HG03175 (cell line): ENCODE data around the gene MCEE.
"Not testable (repeated sequence)": the region's sequence is repeated elsewhere in the genome, so short reads cannot be mapped to it uniquely, and the experiment has no call there.

Experiments
- ATAC-seq: cut with Tn5 transposase; IDR thresholded peaks from one replicate; pipeline ENCODE4 v1.9.1; 2021; ENCODE audit warnings: mild to moderate bottlenecking, moderate library complexity; ENCODE audit not compliant: unreplicated experiment

MCEE gene

DNA sequence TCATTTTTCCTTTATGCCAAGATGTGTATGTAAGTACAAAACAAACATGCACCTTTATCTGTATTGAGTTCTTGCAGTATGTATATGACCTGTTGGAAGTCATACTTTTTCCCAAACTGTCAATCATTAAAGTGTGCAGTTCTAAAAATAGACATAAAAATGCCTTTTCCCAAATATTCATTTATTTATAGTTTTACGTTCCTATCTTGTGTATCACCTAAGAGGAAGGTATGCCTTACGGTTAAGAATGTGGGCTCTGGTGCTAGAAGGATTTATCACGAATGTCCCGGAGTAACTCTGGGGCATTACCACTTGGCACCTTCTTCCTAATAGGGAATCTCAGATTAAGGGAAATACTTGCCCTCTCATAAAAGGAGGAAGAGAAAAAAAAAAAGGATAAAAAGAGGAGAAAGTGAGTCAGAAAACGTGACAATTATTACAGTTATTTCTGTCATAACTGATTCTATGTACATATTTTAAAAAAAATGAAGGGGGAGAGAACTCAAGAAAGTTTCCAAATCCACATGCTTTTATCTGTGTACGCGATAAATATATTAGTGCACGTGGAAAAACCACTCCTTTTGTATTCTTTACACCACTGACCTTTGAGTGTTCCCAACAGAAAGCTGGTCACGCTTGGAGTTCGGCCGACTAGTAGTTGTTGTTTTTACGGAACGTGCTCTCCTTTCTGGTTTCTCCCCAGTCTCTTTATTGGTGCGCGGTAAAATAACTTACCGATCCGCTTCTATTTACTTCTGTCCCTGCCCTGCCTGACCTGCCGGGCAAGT lies 721 bp downstream of the MCEE start:
- ATAC-seq, result no peak

DNA sequence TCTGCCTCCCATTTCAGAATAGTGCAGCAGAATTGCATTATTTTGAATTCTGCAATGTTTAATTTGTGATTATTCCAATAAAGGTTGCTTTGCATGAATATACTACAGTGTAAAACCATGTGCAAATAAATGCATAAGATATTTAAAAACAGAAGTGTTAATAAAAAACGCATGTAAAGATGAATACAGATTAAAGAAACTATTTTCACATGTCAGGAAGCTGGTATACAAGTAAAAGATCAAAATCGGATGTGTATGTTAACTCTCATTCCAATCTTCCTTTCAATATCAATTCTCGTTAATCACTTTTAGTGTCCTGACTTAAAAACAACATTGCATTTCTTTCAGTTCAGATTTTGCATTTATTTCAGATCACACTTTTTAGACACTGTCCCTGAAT lies 3.1 kb downstream of the MCEE start:
- ATAC-seq, result no peak

DNA sequence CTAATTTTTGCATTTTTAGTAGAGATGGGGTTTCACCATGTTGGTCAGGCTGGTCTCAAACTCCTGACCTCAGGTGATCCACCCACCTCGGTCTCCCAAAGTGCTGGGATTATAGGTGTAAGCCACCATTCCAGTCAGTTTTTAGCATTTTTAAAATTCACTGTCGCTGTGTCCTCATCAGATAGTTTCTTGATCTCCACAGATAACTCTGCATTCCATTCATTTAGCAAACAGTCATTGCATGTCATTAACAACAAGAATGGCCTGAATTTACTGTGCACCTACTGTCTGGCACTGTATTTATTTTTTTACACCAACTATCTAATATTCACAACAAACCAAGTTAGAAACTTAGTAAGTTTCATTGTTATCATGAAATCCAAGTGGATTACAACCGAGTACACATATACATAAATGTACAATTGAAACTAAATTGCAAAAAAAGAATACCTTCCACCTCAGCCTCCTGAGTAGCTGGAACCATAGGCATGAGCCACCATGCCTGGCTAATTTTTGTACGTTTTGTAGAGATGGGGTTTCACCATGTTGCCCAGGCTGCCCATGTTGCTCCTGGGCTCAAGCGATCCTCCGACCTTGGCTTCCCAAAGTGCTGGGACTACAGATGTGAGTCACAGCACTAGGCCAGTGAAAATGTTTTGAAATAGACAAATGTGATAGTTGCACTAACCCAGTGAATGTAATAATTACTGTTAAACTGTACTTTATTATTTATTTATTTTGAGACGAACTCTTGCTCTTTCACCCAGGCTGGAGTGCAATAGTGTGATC lies 4.3 kb downstream of the MCEE start:
- no peak for ATAC-seq

DNA sequence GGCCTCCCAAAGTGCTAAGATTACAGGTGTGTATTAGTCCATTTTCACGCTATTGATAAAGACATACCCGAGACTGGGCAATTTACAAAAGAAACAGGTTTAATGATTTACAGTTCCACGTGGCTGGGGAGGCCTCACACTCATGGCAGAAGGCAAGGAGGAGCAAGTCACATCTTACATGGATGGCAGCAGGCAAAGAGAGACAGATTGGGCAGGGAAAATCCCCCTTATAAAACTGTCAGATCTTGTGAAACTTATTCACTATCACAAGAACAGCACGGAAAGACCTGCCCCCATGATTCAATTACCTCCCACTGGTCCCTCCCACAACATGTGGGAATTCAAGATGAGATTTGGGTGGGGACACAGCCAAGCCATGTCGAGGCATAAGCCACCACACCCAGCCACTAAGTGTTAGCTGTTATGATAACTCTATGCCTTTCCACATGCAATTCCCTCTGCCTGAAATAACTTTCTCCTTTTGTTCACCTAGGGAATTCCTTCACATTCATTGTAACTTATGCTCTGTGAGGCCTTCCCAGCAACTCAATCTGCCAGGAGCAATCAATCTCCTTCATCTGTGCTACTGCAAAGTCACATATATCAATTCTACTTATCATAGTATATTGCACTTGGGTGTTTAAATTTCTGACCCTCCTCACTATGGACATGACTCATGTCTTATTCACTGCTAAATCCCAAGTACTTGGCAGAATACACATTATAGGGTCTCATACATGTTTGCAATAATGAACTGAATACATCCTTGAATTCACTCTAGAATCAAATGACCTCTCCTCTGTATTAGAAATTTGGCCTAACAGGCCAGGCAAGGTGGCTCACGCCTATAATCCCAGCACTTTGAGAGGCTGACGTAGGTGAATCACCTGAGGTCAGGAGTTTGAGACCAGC lies 7.4 kb downstream of the MCEE start:
- ATAC-seq, result no peak

DNA sequence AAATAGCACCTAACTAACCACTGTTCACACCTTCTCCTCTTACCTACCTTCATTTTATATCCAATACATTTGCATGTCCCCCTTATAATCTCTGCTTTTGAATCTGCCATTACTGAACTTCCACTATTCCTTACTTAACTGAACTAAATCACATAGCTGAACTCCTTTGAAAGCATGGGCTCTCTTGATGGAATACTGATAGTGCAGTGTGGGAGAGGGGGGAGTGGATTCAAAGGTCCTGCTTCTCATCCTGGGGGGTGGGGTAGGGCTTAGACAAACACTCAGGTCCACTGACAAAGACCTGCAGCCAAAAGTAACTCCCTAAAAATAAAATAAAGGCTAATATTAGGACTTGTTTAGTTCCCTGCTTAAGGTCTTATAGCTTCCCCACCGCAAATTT lies 8.6 kb downstream of the MCEE start:
- no peak for ATAC-seq

DNA sequence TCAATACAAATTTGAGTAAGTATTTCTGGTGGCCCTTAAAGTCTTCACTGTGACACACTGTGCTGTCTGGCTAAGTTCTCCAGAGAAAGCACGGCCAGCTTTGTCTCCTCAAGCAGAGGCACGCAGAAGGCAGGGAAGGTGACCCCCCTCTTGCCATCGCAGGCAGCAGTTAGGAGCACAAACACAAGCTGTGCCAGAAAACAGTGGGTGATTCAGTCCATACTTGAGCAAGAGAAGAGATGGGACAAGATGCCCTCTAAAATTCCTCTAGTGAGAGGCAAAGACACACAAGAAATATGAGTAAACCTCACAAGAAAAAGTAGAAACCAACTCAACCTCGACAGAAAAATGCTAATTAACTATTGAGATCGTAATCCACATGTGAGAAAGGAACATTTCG lies 9.8 kb downstream of the MCEE start:
- no peak for ATAC-seq

DNA sequence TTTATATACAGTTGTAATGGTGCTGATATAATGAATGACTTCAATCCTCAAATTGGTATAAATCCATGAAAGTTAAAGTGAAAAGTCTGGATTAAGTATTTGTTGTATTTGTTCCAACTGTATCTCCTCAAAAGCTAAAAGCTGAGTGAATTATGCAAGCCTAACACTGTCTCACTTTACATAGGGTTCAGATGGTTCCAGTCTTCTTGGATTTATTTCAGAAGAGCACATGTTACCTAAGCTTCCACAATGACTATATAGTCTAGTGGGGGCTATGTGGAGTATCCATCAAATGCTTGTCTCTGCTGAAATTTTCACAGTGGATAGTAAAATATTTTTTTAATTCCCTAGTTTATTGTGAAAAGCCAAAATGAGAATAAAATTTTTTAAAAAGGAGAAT lies 13.0 kb downstream of the MCEE start:
- ATAC-seq, result no peak

DNA sequence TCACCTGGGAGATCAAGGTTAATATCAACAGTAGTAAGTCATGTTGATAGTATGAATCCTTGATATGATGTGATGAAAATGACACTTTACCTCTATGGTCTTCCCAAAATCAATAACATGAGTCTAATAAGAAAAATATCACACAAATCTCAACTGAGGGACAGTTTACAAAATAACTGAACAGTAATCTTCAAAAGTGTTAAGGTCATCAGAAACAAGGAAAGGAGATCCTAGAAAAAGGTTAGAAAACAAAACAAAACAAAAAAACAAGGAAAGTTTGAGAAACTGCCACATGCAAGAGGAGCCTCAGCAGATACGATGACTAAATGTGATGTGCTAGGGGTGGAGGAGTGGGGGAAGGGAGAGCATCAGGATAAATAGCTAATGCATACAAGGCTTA lies 16.2 kb downstream of the MCEE start:
- ATAC-seq, result no peak

DNA sequence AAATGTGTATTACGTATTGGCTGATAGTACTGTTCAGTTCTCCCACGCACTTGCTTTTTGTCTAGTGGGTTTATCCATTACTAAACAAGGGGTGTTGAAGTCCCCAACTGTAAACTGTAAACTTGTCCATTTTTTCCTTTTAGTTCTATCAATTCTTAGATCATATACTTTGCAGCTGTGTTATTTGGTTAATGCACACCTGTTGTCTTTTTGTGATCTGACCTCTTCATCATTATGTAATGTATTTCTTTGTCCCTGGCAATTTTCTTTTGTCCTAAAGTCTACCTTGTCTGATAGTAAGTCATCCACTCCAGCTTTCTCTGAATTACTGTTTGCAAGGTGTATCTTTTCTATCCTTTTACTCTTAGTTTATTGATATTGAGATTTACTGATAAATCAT lies 21.9 kb downstream of the MCEE start:
- no peak for ATAC-seq

DNA sequence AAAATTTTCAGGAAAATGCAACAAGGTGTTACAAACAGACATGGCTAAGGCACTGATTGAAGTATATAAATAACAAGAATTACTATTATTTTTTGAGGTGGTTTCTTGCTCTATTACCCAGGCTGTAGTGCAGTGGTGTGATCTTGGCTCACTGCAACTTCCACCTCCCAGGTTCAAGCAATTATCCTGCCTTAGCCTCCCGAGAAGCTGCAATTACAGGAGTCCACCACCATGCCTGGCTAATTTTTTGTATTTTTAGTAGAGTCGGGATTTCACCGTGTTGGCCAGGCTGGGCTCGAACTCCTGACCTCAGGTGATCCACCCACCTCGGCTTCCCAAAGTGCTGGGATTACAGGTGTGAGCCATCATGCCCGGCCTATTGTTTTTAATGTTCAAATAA lies 23.6 kb downstream of the MCEE start:
- not testable (repeated sequence) for ATAC-seq

DNA sequence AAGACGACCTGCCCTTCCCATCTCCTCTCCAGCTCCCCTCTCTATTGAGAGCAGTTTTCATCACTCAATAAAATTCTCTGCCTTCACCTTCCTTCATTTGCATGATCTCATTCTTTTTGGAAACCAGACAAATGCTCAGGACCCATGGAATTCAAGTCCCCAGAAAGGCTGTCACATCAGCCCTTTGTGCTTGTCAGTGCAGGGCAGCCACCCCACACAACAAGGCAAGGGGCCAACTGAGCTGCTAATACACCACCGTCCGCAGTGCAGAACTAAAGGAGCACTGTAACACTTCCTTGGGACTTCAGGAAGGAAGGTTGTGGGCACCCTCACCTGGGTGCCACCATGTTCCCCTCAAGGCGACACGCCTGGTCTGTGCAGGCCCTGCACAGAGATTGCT lies 26.2 kb downstream of the MCEE start:
- no peak for ATAC-seq

DNA sequence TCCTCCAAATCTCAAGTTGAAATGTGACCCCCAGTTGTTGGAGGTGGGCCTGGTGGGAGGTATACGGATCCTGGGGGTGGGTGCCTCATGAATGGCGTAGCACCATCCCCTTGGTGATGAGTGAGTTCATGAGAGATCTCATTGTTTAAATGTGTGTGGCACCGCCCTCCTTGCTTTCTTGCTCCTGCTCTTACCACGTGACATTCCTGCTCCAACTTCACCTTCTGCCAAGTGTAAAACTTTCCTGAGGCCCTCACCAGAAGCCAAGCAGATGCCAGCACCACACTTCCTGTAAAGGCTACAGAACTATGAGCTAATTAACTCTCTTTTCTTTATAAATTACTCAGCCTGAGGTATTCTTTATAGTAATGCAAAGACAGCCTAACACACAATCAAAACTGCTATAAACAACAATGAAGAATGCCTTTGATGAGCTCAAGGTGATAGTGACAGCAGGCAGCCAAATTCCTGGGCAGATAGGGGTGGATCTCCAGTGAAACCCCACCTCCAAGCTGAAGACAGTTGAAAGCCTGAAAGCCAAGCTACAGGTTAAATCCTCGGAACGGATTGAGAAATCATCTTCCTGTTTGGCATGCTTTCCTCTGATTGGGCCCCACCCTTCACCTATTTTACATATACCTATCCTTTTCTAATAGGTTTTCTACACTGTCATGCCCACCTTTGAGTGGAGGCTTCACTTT lies 26.9 kb downstream of the MCEE start:
- no peak for ATAC-seq

DNA sequence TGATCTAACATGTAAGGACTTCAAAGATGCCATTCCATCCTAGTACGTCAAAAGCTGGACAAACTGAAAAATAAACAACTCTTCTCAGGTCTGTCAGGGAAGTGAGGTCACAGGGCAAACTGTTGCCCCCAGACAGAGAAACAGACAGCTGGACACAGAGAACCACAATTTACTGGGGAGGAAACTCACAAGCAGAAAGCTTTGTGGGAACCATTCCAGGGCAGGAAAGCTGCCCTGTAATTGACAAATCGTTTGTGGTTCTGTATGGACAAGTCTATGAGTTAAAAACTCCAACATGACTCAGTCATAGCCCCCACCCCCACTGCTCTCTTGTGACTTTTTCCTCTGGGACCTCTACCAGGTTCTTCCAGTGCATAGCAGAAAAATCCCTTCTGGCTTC lies 28.4 kb downstream of the MCEE start:
- ATAC-seq, result no peak

DNA sequence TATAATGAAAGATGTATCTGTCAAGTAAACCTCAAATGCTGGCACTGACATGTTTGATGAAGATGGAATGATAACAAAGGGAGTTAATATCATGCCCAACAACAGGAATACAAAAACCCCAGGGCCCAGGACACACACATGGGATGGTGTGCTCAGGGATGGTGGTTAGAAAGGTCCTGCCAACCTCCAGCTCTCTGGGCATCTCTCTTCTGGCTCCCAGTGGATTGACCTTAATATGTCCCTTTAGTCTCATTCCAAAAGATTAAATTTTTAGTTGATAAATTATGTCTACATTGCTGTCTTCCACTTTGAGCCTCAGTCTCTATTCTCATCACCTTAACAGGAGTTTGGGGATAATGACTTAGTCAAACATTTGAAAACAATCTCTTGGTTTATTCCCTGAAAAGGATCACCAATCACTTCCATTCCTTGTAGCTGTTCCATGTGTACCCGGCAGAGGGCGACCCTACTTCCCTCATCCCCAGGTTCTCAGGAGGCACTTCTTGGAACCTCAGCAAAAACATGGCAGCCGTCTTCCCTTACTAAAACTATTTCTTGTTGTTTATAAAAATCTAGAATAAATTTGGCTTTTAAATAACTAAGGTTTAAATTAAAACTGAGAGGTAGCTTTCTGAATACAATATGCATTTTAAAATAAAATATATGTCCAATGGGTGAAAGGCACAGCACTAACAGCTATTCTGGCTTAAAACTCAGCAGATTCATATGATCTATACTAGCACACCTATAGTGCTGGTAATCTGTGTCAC lies 29.6 kb downstream of the MCEE start:
- peak; percentile 49 for ATAC-seq

DNA sequence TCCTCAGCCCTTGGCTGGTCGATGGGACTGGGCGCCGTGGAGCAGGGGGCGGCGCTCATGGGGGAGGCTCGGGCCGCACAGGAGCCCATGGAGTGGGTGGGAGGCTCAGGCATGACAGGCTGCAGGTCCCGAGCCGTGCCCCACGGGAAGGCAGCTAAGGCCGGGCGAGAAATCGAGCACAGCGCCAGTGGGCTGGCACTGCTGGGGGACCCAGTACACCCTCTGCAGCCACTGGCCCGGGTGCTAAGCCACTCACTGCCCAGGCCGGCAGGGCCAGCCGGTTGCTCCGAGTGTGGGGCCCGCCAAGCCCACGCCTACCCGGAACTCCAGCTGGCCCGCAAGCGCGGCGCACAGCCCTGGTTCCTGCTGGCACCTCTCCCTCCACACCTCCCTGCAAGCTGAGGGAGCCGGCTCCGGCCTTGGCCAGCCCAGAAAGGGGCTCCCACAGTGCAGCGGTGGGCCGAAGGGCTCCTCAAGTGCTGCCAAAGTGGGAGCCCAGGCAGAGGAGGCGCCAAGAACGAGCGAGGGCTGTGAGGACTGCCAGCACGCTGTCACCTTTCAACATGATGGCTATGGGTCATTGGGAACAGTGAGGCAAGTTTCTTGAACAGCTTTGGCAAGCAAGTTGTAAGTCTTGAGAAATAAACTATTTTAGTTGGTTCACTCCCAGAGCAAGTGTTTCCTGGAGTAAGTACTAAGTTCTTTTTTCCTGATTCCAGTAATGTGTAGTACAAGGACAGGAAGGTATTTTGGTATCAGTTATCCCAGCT lies 37.4 kb downstream of the MCEE start:
- not testable (repeated sequence) for ATAC-seq

DNA sequence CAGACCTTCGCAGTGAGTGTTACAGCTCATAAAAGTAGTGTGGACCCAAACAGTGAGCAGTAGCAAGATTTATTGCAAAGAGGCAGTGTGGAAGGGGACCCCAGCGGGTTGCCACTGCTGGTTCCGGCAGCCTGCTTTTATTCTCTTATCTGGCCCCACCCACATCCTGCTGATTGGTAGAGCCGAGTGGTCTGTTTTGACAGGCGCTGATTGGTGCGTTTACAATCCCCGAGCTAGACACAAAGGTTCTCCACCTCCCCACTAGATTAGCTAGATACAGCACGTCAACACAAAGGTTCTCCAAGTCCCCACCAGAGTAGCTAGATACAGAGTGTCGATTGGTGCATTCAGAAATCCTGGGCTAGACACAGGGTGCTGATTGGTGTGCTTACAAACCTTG lies 38.2 kb downstream of the MCEE start:
- not testable (repeated sequence) for ATAC-seq

DNA sequence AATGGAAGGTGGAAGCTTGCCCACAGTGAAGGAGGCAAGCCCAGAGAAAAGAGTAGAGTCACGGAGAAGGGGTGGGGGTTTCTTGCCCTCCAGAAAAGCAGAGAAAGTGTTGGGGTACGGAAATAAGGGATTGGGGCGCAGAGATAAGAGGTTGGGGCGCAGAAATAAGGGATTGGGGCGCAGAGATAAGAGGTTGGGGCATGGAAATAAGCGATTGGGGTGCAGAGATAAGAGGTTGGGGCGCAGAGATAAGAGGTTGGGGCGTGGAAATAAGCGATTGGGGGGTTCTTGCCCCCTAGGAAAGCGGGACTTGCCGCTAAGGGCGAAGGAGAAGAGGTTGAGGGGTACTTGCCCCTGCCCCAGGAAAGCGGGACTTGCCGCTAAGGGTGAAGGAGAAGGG lies 40.6 kb downstream of the MCEE start:
- ATAC-seq, result not testable (repeated sequence)

DNA sequence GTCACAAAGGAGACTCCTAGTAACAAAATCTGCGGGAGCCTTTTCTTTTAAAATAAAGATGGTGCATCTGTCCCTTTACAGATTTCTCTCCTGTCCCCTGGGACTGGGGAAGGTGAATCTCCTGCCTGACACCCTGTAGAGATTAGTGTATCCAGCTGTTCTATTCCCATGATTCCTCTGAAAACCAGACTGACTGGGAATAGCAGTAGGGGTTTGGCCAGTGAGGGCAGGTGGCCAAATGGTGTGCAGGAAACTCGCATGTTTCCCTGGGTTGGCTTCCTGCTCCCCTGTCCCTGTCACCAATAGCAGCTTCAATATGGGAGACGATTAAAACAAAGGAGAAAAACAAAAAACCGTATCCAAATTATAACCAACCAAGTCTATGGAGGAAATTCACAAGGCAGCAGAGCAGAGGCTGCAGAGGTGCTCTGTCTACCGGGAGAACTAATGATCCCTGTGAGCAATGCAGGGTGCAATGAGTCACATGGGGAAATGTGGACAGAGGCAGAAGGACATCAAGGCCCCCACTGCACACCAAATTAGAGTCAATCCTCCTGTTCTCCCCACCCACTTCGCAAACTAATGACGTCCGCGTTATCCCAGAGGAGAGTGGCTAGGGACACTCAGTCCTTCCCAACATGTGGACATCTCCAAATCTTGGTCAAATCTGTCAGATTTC lies 44.6 kb downstream of the MCEE start:
- ATAC-seq, result not testable (repeated sequence)
